HepG2 (cell line): ENCODE data around the gene PRSS33. TPM values are rescaled to one million over a fixed set of nuclear protein-coding genes. Genes with fewer than 3 reads are reported as not detected.

Experiments
- polyA plus RNA-seq, 8 experiments: library from polyadenylated mRNA; depleted of rRNA in 3 of 8; stranded (reverse) in 7 of 8; unstranded in 1 of 8; fragments of >200 nt; fragmentation: Illumina TruSeq in 4 of 8; extraction: Trizol in 4 of 8; gene quantifications; 2 replicates each; pipeline versions ENCODE4 v1.2.1 to v1.2.3, GENCODE V29; 2011 to 2016; ENCODE audit warnings: low read depth in 4 of 8, missing spikeins in 1 of 8, mixed read lengths in 1 of 8; ENCODE audit not compliant: insufficient read depth in 1 of 8
- small RNA-seq, 3 experiments: library from RNA; depleted of rRNA; stranded (forward); fragments of <200 nt; gene quantifications; one replicate each; pipeline ENCODE3, GENCODE V24; 2012; ENCODE audit warnings: low read depth in 2 of 3, low replicate concordance in 1 of 3; ENCODE audit not compliant: insufficient read length in 3 of 3, insufficient read depth in 2 of 3
- total RNA-seq, 5 experiments: library from RNA; depleted of rRNA; stranded (reverse); fragments of >200 nt; fragmentation: Illumina TruSeq; extraction: Trizol; gene quantifications; 2 replicates each; pipeline ENCODE4 v1.2.3, GENCODE V29; 2016; ENCODE audit warnings: low read depth in 1 of 5

The PRSS33 gene
- total and polyA plus RNA-seq, 2 of the 13 experiments (the other 11 are each of a cell fraction or from before 2014, with no cell fraction given): not detected

Small RNA genes lying within 50 kb of the gene (small RNA-seq; reads per million reads assigned to genes)
- gene SNORA3C: 0 reads per million in 3 experiments

Other genes with a start within 250 kb of the PRSS33 start
- gene PDPK1, start 249.5 kb downstream of the PRSS33 start, total RNA-seq (2016; rRNA removed; fragmentation: Illumina TruSeq; extraction: Trizol): 59.6 and 72.9 TPM in 2 replicates
- 129 TPM in 2 replicates for gene PDPK1, start 249.5 kb downstream of the PRSS33 start, polyA plus RNA-seq (2011; rRNA removed)
- gene KCTD5, start 105.0 kb downstream of the PRSS33 start, total RNA-seq (2016; rRNA removed; fragmentation: Illumina TruSeq; extraction: Trizol): 29.8 and 31.0 TPM in 2 replicates
- gene KCTD5, start 105.0 kb downstream of the PRSS33 start, polyA plus RNA-seq (2011; rRNA removed): 25.4 and 30.1 TPM in 2 replicates
- gene PRSS27, start 67.3 kb downstream of the PRSS33 start, total RNA-seq (2016; rRNA removed; fragmentation: Illumina TruSeq; extraction: Trizol): 0.20 TPM in 1 of 2 replicates, not detected in the other
- gene PRSS27, start 67.3 kb downstream of the PRSS33 start, polyA plus RNA-seq (2011; rRNA removed): 0.73 and 1.2 TPM in 2 replicates
- gene SRRM2, start 34.9 kb downstream of the PRSS33 start, total RNA-seq (2016; rRNA removed; fragmentation: Illumina TruSeq; extraction: Trizol): 50.4 and 80.6 TPM in 2 replicates
- 112 and 125 TPM in 2 replicates for gene SRRM2, start 34.9 kb downstream of the PRSS33 start, polyA plus RNA-seq (2011; rRNA removed)
- 208 and 253 TPM in 2 replicates for gene ELOB, start 10.3 kb downstream of the PRSS33 start, total RNA-seq (2016; rRNA removed; fragmentation: Illumina TruSeq; extraction: Trizol)
- gene ELOB, start 10.3 kb downstream of the PRSS33 start, polyA plus RNA-seq (2011; rRNA removed): 225 and 236 TPM in 2 replicates
- gene PRSS41, start 10.9 kb upstream of the PRSS33 start, total RNA-seq (2016; rRNA removed; fragmentation: Illumina TruSeq; extraction: Trizol): not detected in 2 replicates
- not detected in 2 replicates for gene PRSS41, start 10.9 kb upstream of the PRSS33 start, polyA plus RNA-seq (2011; rRNA removed)
- not detected in 2 replicates for gene PRSS21, start 29.7 kb upstream of the PRSS33 start, total RNA-seq (2016; rRNA removed; fragmentation: Illumina TruSeq; extraction: Trizol)
- gene PRSS21, start 29.7 kb upstream of the PRSS33 start, polyA plus RNA-seq (2011; rRNA removed): not detected in 2 replicates
- 1.5 and 1.8 TPM in 2 replicates for gene ZG16B, start 42.7 kb upstream of the PRSS33 start, total RNA-seq (2016; rRNA removed; fragmentation: Illumina TruSeq; extraction: Trizol)
- 11.3 and 14.3 TPM in 2 replicates for gene ZG16B, start 42.7 kb upstream of the PRSS33 start, polyA plus RNA-seq (2011; rRNA removed)
- 0.24 TPM in 1 of 2 replicates, not detected in the other for gene PRSS22, start 70.6 kb upstream of the PRSS33 start, total RNA-seq (2016; rRNA removed; fragmentation: Illumina TruSeq; extraction: Trizol)
- gene PRSS22, start 70.6 kb upstream of the PRSS33 start, polyA plus RNA-seq (2011; rRNA removed): 0.24 and 0.32 TPM in 2 replicates
- gene FLYWCH2, start 95.7 kb upstream of the PRSS33 start, total RNA-seq (2016; rRNA removed; fragmentation: Illumina TruSeq; extraction: Trizol): 19.8 and 20.2 TPM in 2 replicates
- gene FLYWCH2, start 95.7 kb upstream of the PRSS33 start, polyA plus RNA-seq (2011; rRNA removed): 16.9 and 17.3 TPM in 2 replicates
- gene FLYWCH1, start 124.4 kb upstream of the PRSS33 start, total RNA-seq (2016; rRNA removed; fragmentation: Illumina TruSeq; extraction: Trizol): 9.9 and 12.4 TPM in 2 replicates
- 7.3 and 11.3 TPM in 2 replicates for gene FLYWCH1, start 124.4 kb upstream of the PRSS33 start, polyA plus RNA-seq (2011; rRNA removed)
- gene KREMEN2, start 176.7 kb upstream of the PRSS33 start, total RNA-seq (2016; rRNA removed; fragmentation: Illumina TruSeq; extraction: Trizol): 0.51 and 1.2 TPM in 2 replicates
- gene KREMEN2, start 176.7 kb upstream of the PRSS33 start, polyA plus RNA-seq (2011; rRNA removed): 0.48 and 1.0 TPM in 2 replicates
- 15.6 and 24.8 TPM in 2 replicates for gene PAQR4, start 181.8 kb upstream of the PRSS33 start, total RNA-seq (2016; rRNA removed; fragmentation: Illumina TruSeq; extraction: Trizol)
- 15.9 and 17.4 TPM in 2 replicates for gene PAQR4, start 181.8 kb upstream of the PRSS33 start, polyA plus RNA-seq (2011; rRNA removed)
- 8.4 and 27.8 TPM in 2 replicates for gene PKMYT1, start 192.9 kb upstream of the PRSS33 start, total RNA-seq (2016; rRNA removed; fragmentation: Illumina TruSeq; extraction: Trizol)
- gene PKMYT1, start 192.9 kb upstream of the PRSS33 start, polyA plus RNA-seq (2011; rRNA removed): 6.6 and 7.0 TPM in 2 replicates
- 0.08 and 0.15 TPM in 2 replicates for gene CLDN9, start 225.4 kb upstream of the PRSS33 start, total RNA-seq (2016; rRNA removed; fragmentation: Illumina TruSeq; extraction: Trizol)
- 0.26 and 0.48 TPM in 2 replicates for gene CLDN9, start 225.4 kb upstream of the PRSS33 start, polyA plus RNA-seq (2011; rRNA removed)
- gene CLDN6, start 230.6 kb upstream of the PRSS33 start, total RNA-seq (2016; rRNA removed; fragmentation: Illumina TruSeq; extraction: Trizol): 2.7 and 7.6 TPM in 2 replicates
- gene CLDN6, start 230.6 kb upstream of the PRSS33 start, polyA plus RNA-seq (2011; rRNA removed): 5.9 and 10.1 TPM in 2 replicates
- 36.5 and 66.0 TPM in 2 replicates for gene TNFRSF12A, start 232.8 kb upstream of the PRSS33 start, total RNA-seq (2016; rRNA removed; fragmentation: Illumina TruSeq; extraction: Trizol)
- gene TNFRSF12A, start 232.8 kb upstream of the PRSS33 start, polyA plus RNA-seq (2011; rRNA removed): 61.9 and 118 TPM in 2 replicates
- gene HCFC1R1, start 236.4 kb upstream of the PRSS33 start, total RNA-seq (2016; rRNA removed; fragmentation: Illumina TruSeq; extraction: Trizol): 8.3 and 16.1 TPM in 2 replicates
- 13.8 and 18.3 TPM in 2 replicates for gene HCFC1R1, start 236.4 kb upstream of the PRSS33 start, polyA plus RNA-seq (2011; rRNA removed)
- 37.0 TPM in 2 replicates for gene THOC6, start 236.5 kb upstream of the PRSS33 start, total RNA-seq (2016; rRNA removed; fragmentation: Illumina TruSeq; extraction: Trizol)
- gene THOC6, start 236.5 kb upstream of the PRSS33 start, polyA plus RNA-seq (2011; rRNA removed): 32.1 and 33.5 TPM in 2 replicates
- not detected in 2 replicates for gene BICDL2, start 249.4 kb upstream of the PRSS33 start, total RNA-seq (2016; rRNA removed; fragmentation: Illumina TruSeq; extraction: Trizol)
- 0.12 and 0.18 TPM in 2 replicates for gene BICDL2, start 249.4 kb upstream of the PRSS33 start, polyA plus RNA-seq (2011; rRNA removed)